Activated naive CD4-positive, alpha-beta T cell treated with anti-CD3 and anti-CD28 coated beads, Interleukin-2, amount 10 ng/mL, durations not matched to agents 7 days and 5 days (primary cell): ENCODE measurements around the gene DYNLT2.

ENCODE experiments used
- CTCF ChIA-PET: fragments of 350-600 bp; sonication (Branson Sonifier 250); formaldehyde crosslinking; loops from one replicate; lab custom pipeline; 2021; ENCODE audit warnings: antibody characterized with exemption; lab: Charles Lee
- DNase-seq: peaks from one replicate; pipeline ENCODE4 v3.0.0-alpha.2; 2020
- H3K27ac Mint-ChIP-seq: one replicate; pipeline ENCODE4 v1.8.0; 2021; ENCODE audit warnings: mild to moderate bottlenecking, moderate library complexity, mixed read lengths
- H3K27me3 Mint-ChIP-seq: one replicate; pipeline ENCODE4 v1.8.0; 2021; ENCODE audit warnings: mild to moderate bottlenecking, mixed read lengths
- H3K36me3 Mint-ChIP-seq: one replicate; pipeline ENCODE4 v1.8.0; 2021; ENCODE audit warnings: mixed read lengths
- H3K4me1 Mint-ChIP-seq: one replicate; pipeline ENCODE4 v1.8.0; 2021; ENCODE audit warnings: mixed read lengths
- H3K4me3 Mint-ChIP-seq: one replicate; pipeline ENCODE4 v1.8.0; 2021; ENCODE audit warnings: mild to moderate bottlenecking, moderate library complexity, mixed read lengths
- H3K9me3 Mint-ChIP-seq: one replicate; pipeline ENCODE4 v1.8.0; 2021; ENCODE audit warnings: mixed read lengths

The DYNLT2 gene

GRCh38 chr6:169789146-169789943 lies 38.0 kb upstream of the DYNLT2 start:
- Mint-ChIP-seq H3K9me3 (no peaks in the 10 kb centered on the region), H3K4me3 (peak overlapping the region; percentile 72), H3K36me3 (no peaks in the 10 kb centered on the region), H3K27me3 (peaks cover 52% of the 10 kb centered on the region), H3K27ac (no peak overlapping the region), H3K4me1 (peaks cover 20% of the 10 kb centered on the region)
- CTCF ChIA-PET: interaction anchor here (0.6 to 3.3 kb wide), 14 partner anchors 9 to 743 kb away, joined by 3 to 35 read pairs (median 4); no protein-coding TSS in a partner anchor
- no peak for DNase-seq

DNA sequence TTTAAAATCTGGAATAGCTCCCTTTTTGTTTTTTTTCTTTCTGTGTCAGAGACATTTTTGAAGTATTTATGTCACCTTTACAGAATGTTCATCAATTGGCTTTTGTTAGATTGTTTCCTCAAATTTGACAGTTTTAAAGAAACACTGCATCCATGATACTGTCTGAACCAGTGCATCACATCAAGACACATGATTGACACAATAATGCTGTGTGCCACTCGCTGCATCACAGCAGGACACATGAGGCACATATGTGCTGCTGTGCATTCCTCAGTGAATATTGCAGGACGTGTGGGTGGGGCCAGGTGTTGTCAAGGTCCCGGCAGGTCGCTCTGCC lies 37.4 kb upstream of the DYNLT2 start:
- Mint-ChIP-seq H3K27ac (no peak overlapping the region), H3K4me3 (no peak overlapping the region), H3K27me3 (peaks cover 47% of the 10 kb centered on the region), H3K9me3 (no peaks in the 10 kb centered on the region), H3K4me1 (peaks cover 20% of the 10 kb centered on the region), H3K36me3 (peaks cover 2% of the 10 kb centered on the region)
- DNase-seq: no peak
- CTCF ChIA-PET: interaction anchor here (0.6 to 3.3 kb wide), 3 partner anchors 15 to 78 kb away, joined by 3 to 35 read pairs (median 17); no protein-coding TSS in a partner anchor

- Mint-ChIP-seq H3K9me3 (no peaks in the 10 kb centered on the region), H3K4me3 (no peak overlapping the region)
These were observed 36.4 kb upstream of the DYNLT2 start for GRCh38 chr6:169787797-169788196.

GRCh38 chr6:169786349-169786748 lies 35.0 kb upstream of the DYNLT2 start:
- peaks cover 12% of the 10 kb centered on the region for H3K36me3 Mint-ChIP-seq
- H3K9me3 Mint-ChIP-seq: no peaks in the 10 kb centered on the region
- H3K27me3 Mint-ChIP-seq: peaks cover 22% of the 10 kb centered on the region
- no peak for DNase-seq
- CTCF ChIA-PET: no interaction called here
- H3K4me1 Mint-ChIP-seq: peaks cover 19% of the 10 kb centered on the region
- H3K27ac Mint-ChIP-seq: no peak overlapping the region
- H3K4me3 Mint-ChIP-seq: no peak overlapping the region

More at GRCh38 chr6:169787797-169788196, 36.4 kb upstream of the DYNLT2 start:
- CTCF ChIA-PET: interaction anchor here (0.6 kb wide), 1 partner anchor 726 kb away, joined by 4 read pairs; no protein-coding TSS in a partner anchor
- Mint-ChIP-seq H3K27ac (no peak overlapping the region), H3K36me3 (peaks cover 10% of the 10 kb centered on the region), H3K4me1 (peaks cover 20% of the 10 kb centered on the region), H3K27me3 (peaks cover 37% of the 10 kb centered on the region)
- DNase-seq: no peak

- Mint-ChIP-seq H3K36me3 (peaks cover 12% of the 10 kb centered on the region), H3K4me3 (no peak overlapping the region), H3K27ac (no peak overlapping the region), H3K9me3 (no peaks in the 10 kb centered on the region), H3K4me1 (peaks cover 14% of the 10 kb centered on the region), H3K27me3 (peaks cover 16% of the 10 kb centered on the region)
- CTCF ChIA-PET: interaction anchor here (1.2 kb wide), 1 partner anchor 13 kb away, joined by 4 read pairs; no protein-coding TSS in a partner anchor
- no peak for DNase-seq
These were observed 34.2 kb upstream of the DYNLT2 start for GRCh38 chr6:169785566-169785965.

- no peak for DNase-seq
- no peaks in the 10 kb centered on the region for H3K9me3 Mint-ChIP-seq
- H3K4me1 Mint-ChIP-seq: peaks cover 7% of the 10 kb centered on the region
- peaks cover 9% of the 10 kb centered on the region for H3K27me3 Mint-ChIP-seq
- H3K27ac Mint-ChIP-seq: no peak overlapping the region
- no peak overlapping the region for H3K4me3 Mint-ChIP-seq
- H3K36me3 Mint-ChIP-seq: peaks cover 16% of the 10 kb centered on the region
- CTCF ChIA-PET: interaction anchor here (1.2 kb wide), 1 partner anchor 12 kb away, joined by 4 read pairs; no protein-coding TSS in a partner anchor
These were observed 33.5 kb upstream of the DYNLT2 start for GRCh38 chr6:169784821-169785340.

- CTCF ChIA-PET: interaction anchor here (1.6 kb wide), 1 partner anchor 10 kb away, joined by 4 read pairs; no protein-coding TSS in a partner anchor
- DNase-seq: no peak
- H3K27ac Mint-ChIP-seq: no peak overlapping the region
- peaks cover 4% of the 10 kb centered on the region for H3K27me3 Mint-ChIP-seq
- H3K9me3 Mint-ChIP-seq: no peaks in the 10 kb centered on the region
- H3K4me1 Mint-ChIP-seq: peaks cover 3% of the 10 kb centered on the region
- no peak overlapping the region for H3K4me3 Mint-ChIP-seq
- peaks cover 16% of the 10 kb centered on the region for H3K36me3 Mint-ChIP-seq
These were observed 32.8 kb upstream of the DYNLT2 start for GRCh38 chr6:169783971-169784820.

DNA sequence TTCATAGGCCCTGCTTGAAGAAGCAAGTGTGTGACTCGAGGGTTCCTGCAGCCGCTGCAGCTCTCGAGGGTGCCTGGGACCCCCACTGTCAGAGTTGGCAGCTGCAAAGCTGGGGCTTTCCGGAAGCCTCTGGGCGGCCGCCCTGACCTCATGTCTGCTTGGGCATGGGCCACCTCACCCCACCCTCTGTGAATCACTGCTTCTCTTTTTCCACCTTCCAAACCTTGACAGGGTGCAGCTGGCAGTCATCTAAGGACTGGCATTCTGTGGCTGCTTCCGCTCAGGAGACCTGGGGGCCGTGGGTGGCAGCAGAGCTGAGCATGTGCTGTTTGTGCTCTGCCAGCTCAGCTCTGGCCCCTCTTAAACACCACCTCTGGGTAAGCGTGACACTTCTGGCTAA lies 32.0 kb upstream of the DYNLT2 start:
- H3K27me3 Mint-ChIP-seq: no peaks in the 10 kb centered on the region
- no peak for DNase-seq

GRCh38 chr6:169782966-169783365 lies 31.6 kb upstream of the DYNLT2 start:
- CTCF ChIA-PET: interaction anchor here (1.6 kb wide), 1 partner anchor 9 kb away, joined by 4 read pairs; no protein-coding TSS in a partner anchor
- DNase-seq: no peak
- Mint-ChIP-seq H3K27me3 (no peaks in the 10 kb centered on the region), H3K4me1 (no peaks in the 10 kb centered on the region), H3K27ac (no peak overlapping the region), H3K9me3 (no peaks in the 10 kb centered on the region), H3K4me3 (no peak overlapping the region), H3K36me3 (peaks cover 17% of the 10 kb centered on the region)

More for the DNA sequence above, 32.0 kb upstream of the DYNLT2 start:
- Mint-ChIP-seq H3K9me3 (no peaks in the 10 kb centered on the region), H3K27ac (no peak overlapping the region), H3K4me3 (no peak overlapping the region), H3K4me1 (no peaks in the 10 kb centered on the region), H3K36me3 (peaks cover 17% of the 10 kb centered on the region)
- CTCF ChIA-PET: interaction anchor here (1.6 kb wide), 1 partner anchor 10 kb away, joined by 4 read pairs; no protein-coding TSS in a partner anchor

DNA sequence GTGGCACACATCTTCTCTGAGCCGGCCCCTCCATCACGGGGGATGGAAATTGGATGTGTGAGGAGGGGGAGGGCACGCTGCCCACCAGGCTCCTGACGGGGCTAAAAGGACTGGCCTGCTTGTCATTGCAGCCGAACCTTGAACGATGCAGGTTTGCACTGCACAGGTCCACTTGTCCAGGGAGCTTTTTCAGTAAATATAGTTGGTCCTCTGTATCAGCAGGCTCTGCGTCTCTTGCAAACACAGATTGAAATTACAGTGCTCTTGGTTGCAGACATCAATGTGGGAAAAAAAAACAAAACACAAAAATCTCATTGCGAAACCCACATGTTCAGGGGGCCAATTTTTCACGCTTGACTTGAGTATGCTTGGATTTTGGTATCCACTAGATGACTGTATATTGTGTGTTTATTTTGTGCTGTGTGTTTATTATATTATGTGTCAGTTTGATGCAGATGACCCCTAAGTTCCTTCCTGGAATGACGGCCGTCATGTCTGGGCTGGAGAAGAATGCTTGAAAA lies 29.3 kb upstream of the DYNLT2 start:
- CTCF ChIA-PET: no interaction called here
- Mint-ChIP-seq H3K4me1 (no peaks in the 10 kb centered on the region), H3K27me3 (no peaks in the 10 kb centered on the region)

DNA sequence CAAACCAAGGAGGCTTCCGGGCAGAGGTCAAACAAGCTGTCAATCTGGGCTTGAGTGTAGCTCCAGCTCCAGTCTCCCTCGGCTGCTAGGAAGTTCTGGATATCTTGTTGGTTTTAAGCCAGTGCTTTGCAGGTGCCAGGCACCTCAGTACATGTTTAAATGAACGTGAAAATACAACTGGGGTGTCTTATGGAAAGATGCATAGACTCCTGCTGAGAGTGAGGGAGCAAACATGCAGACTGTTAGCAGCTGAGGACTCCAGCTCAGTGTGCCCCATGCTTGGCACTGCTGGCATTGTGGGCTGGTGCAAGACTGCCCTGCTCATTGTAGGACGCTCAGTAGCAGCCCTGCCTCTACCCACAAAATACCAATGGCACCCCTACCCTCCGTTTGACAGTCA lies 28.5 kb upstream of the DYNLT2 start:
- Mint-ChIP-seq H3K9me3 (no peaks in the 10 kb centered on the region), H3K4me3 (no peak overlapping the region), H3K27ac (no peak overlapping the region), H3K4me1 (no peaks in the 10 kb centered on the region), H3K36me3 (peaks cover 21% of the 10 kb centered on the region), H3K27me3 (no peaks in the 10 kb centered on the region)
- CTCF ChIA-PET: no interaction called here
- no peak for DNase-seq

More for the DNA sequence above, 29.3 kb upstream of the DYNLT2 start:
- no peak for DNase-seq
- peaks cover 21% of the 10 kb centered on the region for H3K36me3 Mint-ChIP-seq
- no peaks in the 10 kb centered on the region for H3K9me3 Mint-ChIP-seq
- no peak overlapping the region for H3K4me3 Mint-ChIP-seq
- H3K27ac Mint-ChIP-seq: no peak overlapping the region

DNA sequence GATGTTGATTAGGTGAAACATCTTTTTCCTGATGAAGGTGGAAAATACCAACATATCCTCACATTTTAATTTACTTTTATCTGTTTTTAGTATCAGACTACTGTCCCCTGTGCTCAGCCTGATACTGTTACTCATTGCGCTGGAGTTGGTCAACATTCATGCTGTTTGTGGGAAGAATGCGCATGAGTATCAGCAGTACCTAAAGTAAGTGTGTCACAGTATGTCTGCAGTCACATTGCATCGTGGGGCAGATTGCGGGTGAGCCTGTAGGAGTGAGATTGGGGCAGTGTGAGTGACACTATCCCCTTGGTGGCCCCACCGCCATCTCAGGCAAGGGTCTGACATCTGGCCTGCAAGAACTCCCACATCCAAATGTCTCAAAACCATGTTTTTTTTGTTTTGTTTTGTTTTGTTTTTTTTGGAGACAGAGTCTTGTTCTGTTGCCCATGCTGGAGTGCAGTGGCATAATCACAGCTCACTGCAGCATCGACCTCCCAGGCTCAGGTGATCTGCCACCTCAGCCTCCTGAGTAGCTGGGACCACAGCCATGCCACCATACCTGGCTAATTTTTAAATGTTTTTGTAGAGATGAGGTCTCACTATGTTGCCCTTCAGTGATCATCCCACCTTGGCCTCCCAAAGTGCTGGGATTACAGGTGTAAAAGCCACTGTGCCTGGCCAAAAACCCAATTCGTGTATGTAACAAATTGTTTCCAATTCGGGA lies 27.9 kb upstream of the DYNLT2 start:
- Mint-ChIP-seq H3K36me3 (peaks cover 21% of the 10 kb centered on the region), H3K9me3 (no peaks in the 10 kb centered on the region), H3K4me3 (no peak overlapping the region), H3K27me3 (no peaks in the 10 kb centered on the region), H3K4me1 (no peaks in the 10 kb centered on the region), H3K27ac (no peak overlapping the region)
- no peak for DNase-seq
- CTCF ChIA-PET: no interaction called here

- peaks cover 18% of the 10 kb centered on the region for H3K36me3 Mint-ChIP-seq
- H3K27me3 Mint-ChIP-seq: no peaks in the 10 kb centered on the region
- DNase-seq: no peak
- CTCF ChIA-PET: no interaction called here
- no peak overlapping the region for H3K27ac Mint-ChIP-seq
- no peak overlapping the region for H3K4me3 Mint-ChIP-seq
- H3K4me1 Mint-ChIP-seq: no peaks in the 10 kb centered on the region
- no peaks in the 10 kb centered on the region for H3K9me3 Mint-ChIP-seq
These were observed 27.3 kb upstream of the DYNLT2 start for GRCh38 chr6:169778646-169779045.
